HG03575 (cell line): ENCODE measurements around the gene LRRC34.
A peak's percentile ranks its signal among the peaks of the same experiment; 100 is the strongest.

ENCODE experiments used
- ATAC-seq: cut with Tn5 transposase; IDR thresholded peaks from one replicate; pipeline ENCODE4 v1.9.1; 2021; ENCODE audit not compliant: unreplicated experiment, insufficient number of reproducible peaks, low FRiP score; ENCODE audit errors: extremely low read depth

LRRC34 gene

GRCh38 chr3:169772305-169772896 is 40.3 kb downstream of the LRRC34 start:
- peak; percentile 3 for ATAC-seq

GRCh38 chr3:169771497-169772304 is 41.0 kb downstream of the LRRC34 start:
- ATAC-seq, result no peak

- no peak for ATAC-seq
Measured at GRCh38 chr3:169769287-169770181, 43.2 kb downstream of the LRRC34 start, which contains the start of gene ACTRT3. TSS of gene ACTRT3 (minus strand) at chr3:169769561. CDS start at chr3:169769520, 41 bp downstream.

DNA sequence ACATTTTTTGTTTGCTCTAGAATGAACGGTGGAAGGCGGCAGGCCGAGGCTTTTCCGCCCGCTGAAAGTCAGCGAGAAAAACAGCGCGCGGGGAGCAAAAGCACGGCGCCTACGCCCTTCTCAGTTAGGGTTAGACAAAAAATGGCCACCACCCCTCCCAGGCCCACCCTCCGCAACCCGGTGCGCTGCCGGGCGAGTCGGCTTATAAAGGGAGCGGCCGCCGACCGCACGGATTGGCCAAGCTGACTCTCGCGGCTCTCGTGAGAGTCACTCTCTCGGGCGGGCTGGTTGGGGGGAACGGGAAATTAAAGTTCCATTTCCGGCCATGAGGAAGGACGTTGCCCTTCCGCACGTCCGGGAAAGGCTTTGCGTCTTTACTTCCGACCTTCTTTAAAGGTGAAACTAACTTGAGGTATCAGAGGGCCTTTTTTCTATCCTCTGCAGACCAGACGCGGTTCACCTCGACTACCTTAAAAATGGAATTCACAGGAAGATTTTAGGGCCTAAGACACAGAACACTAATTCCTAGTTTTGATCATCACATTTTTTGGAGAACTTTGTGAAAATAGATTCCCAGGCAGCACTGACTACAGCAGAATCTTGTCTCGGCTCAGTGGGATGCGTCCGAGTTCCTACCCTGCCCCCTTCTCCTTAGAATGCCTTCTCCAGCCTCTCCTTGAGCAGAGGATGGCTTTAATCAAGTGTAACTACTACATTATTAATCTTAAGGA is 47.7 kb downstream of the LRRC34 start, which contains the start of gene TERC:
Gene TERC, minus strand, starts transcription at position 179 of the 731 bp plus-strand sequence.
- ATAC-seq, result peak; percentile 26

DNA sequence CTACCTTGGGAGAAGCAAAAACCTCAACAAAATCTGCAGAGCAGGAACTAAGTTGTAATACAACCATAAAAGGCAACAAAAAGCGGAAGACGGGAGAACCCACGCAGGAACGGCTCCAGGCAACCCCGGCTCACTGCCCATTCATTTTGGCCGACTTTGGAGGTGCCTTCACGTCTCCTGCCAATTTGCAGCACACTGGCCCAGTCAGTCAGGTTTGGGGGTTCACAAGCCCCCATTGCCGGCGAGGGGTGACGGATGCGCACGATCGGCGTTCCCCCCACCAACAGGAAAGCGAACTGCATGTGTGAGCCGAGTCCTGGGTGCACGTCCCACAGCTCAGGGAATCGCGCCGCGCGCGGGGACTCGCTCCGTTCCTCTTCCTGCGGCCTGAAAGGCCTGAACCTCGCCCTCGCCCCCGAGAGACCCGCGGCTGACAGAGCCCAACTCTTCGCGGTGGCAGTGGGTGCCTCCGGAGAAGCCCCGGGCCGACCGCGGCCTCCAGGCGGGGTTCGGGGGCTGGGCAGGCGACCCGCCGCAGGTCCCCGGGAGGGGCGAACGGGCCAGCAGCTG is 48.3 kb downstream of the LRRC34 start:
- ATAC-seq, result no peak

DNA sequence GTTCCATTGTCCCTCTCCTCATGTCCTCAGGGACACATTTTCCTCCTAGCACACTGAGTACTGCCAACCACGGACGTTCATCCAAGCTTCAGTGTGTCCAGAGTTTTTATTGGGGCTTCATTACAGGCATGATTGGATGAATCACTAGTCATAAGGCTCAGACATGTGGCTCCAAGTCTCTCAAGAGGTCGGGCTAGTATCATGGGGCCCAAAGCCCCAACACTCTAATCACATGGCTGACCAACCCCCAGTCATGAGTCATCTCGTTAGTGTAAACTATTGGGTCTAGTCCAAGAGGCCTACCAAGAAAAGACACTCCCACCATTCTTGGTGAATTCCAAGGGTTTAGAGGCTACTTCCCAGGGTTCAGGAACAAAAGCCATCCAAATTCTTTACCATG is 52.2 kb downstream of the LRRC34 start:
- no peak for ATAC-seq

- no peak for ATAC-seq
Measured at GRCh38 chr3:169759256-169759655, 53.4 kb downstream of the LRRC34 start.

DNA sequence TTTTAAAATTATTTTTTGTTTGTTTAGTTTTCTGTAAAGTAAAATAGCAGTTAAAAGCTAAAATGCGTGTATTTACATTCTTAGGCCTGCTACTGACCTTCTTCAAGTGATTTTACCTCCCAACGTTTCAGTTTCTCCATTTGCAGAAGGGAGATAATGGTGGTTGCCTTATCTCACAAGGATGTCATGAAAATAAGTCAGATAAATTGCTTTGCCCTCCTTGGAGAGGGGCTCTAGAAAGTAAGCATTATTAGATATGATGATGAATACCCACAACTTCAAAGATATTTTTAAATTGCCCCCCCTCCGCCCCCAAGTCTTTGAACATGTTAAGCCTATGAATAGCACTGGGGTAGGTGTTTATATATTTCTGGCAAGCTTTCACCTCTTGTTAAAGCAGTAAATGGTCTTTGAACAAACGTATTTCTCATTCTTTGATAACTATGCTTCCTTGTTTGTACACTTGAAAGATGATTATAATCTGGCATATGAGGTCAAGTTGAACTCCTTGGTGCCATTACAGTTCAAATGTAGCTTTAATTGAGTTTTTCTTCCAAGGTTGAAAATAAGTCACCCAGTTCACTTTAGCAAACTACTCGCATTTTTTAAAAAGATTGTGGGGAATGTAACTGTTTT is 54.2 kb downstream of the LRRC34 start:
- no peak for ATAC-seq

- no peak for ATAC-seq
Measured at GRCh38 chr3:169755488-169755887, 57.2 kb downstream of the LRRC34 start.

DNA sequence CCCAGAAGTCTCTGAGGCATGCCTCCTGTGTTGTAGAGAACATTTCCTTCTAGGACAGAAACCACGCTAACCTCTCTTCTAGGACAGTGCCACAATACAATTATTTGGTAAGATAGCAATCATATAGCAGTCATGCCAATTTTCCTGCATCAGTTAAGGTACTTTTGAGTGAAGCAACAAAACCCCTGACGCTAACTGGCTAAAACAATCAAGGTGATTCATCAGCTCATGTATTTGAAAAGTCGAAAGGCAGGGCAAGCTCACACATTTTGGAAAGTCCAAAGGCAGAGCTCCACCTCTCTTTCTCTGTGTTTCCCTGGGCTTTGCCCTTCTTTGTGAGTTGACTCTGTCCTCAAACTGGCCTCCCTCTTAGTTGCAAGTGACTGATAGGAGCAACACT is 58.0 kb downstream of the LRRC34 start:
- ATAC-seq, result no peak

- ATAC-seq, result no peak
Measured at GRCh38 chr3:169751875-169752274, 60.8 kb downstream of the LRRC34 start.

DNA sequence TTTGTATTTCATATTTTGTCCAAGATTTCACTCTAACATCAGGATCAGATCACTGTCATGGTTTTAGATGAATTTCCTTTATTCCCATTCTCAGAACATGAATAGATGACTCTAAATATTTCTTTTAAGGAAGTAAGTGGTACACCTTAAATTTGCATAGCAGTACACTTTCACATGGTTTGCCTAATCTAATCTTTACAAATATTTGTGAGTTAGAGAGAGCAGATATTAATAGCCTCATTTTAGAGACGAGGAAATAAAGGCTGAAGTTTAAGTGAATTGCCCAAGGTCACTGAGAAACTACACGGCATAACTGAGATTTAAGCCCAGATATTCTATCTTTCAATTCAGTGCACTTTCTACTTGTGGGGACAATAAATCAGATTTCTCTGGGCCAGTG is 62.0 kb downstream of the LRRC34 start:
- ATAC-seq, result no peak

- no peak for ATAC-seq
Measured at GRCh38 chr3:169748670-169749069, 64.0 kb downstream of the LRRC34 start.

DNA sequence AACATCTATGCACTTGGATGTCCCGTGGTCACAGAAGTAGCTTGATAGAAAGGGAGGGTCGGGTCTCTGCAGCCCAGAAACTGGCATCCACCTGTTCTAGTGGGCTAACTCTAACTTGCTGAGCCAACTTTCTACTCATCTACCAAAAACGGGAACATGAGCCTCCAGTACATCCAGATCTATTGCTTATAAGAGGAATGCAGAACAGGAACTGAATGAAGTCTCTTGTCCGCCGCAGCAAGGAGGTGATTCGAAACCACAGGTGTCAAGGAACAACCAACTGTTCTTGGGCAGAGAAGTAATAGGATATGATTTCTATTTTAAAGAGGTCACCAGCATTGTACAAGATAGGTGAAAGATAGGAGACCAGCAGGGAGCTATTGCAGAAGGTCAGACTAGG is 65.8 kb downstream of the LRRC34 start:
- no peak for ATAC-seq

DNA sequence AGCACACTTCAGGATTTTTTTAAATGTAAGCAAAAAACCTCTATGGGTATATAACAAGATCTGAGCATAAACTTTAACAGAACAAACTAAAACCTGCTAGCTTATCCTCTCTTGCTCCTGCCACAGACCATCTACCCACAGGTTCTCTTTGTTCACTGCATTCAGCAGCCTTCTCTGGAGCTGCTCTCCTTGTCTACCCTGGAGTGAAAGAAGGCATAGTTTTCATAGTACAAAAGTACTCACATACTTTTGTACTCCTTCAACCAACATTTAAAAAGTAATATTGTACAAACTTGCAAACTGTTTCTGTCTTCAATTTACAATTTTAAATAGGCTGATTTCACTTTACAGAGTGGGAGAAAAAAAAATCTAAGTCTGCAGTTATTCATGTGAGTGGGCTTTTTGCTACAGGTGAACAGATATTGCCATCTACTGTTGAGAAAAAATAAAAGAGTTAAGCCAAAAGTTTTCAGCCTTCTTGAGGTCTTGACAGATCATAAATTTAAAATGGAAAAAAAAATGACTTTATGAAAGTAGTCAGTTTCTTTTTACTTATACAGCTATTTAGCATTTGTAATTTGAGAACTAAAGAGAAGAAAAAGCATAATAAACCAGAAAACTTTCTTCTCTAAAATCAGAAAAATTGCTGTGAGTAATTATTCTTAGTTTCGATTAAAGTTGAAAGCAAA is 68.2 kb downstream of the LRRC34 start:
- no peak for ATAC-seq
